Endothelial cell of umbilical vein (primary cell): ENCODE measurements around the gene TNS4. TPM values are rescaled to one million over a fixed set of nuclear protein-coding genes. Genes with fewer than 3 reads are reported as not detected.

Experiments
- BruUV-seq: library from RNA; stranded (reverse); fragments of 400-500 nt; replicated peaks from 2 replicates; lab custom pipeline; 2021; lab: Mats Ljungman, UMichigan
- CTCF ChIA-PET: fragments of 300-600, 350-600 bp; sonication (Branson Sonifier 250); formaldehyde crosslinking; loops from one replicate; lab custom pipeline; 2021; ENCODE audit warnings: antibody characterized with exemption, inconsistent platforms; lab: Charles Lee
- POLR2A ChIA-PET: fragments of 300-600, 350-600 bp; sonication (Branson Sonifier 250); formaldehyde crosslinking; loops from one replicate; lab custom pipeline; 2021; ENCODE audit warnings: antibody characterized with exemption, inconsistent platforms; lab: Charles Lee
- DNase-seq: peaks from one replicate; pipeline ENCODE4 v3.0.0-alpha.2; 2011; ENCODE audit warnings: low read depth, low spot score
- FAIRE-seq: peaks from 2 replicates; lab custom pipeline; 2011; peaks lifted over from hg19 to GRCh38; lab: Jason Lieb, UNC
- H2AFZ ChIP-seq: 2 replicates; pipeline ENCODE4 v1.6.0; 2012; ENCODE audit warnings: low read depth, low read length, control low read depth, inconsistent platforms
- H3K27ac ChIP-seq: 2 replicates; pipeline ENCODE4 v1.5.1; 2011; ENCODE audit warnings: low read depth, mild to moderate bottlenecking, control low read depth, low read length, moderate library complexity; ENCODE audit not compliant: insufficient read depth
- H3K27me3 ChIP-seq, 2 experiments: 2 replicates each; pipeline versions ENCODE4 v1.6.0 to v1.6.1; 2011; ENCODE audit warnings: low read length in 2 of 2, mixed read lengths in 1 of 2; ENCODE audit not compliant: control insufficient read depth in 2 of 2, insufficient read depth in 2 of 2
- H3K36me3 ChIP-seq, 2 experiments: 2 replicates in 1 of 2; 3 replicates in 1 of 2; pipeline ENCODE4 v1.5.1; 2011; ENCODE audit warnings: low read length in 2 of 2, mild to moderate bottlenecking in 1 of 2, moderate library complexity in 1 of 2; ENCODE audit not compliant: control insufficient read depth in 2 of 2, insufficient read depth in 2 of 2; ENCODE audit errors: extremely low read depth in 1 of 2
- H3K4me1 ChIP-seq: 3 replicates; pipeline ENCODE4 v1.5.1; 2011; ENCODE audit warnings: mild to moderate bottlenecking, low read length; ENCODE audit not compliant: control insufficient read depth, insufficient read depth; ENCODE audit errors: extremely low read depth
- H3K4me2 ChIP-seq: 2 replicates; pipeline ENCODE4 v1.6.1; 2011; ENCODE audit warnings: low read length, control low read depth, mixed read lengths; ENCODE audit not compliant: insufficient read depth
- H3K4me3 ChIP-seq, 3 experiments: fragments of 200-600 bp in 1 of 3; sonication (generic), shearing (Covaris generic) in 1 of 3; replicated peaks in 1 of 3; 2 replicates each; pipeline ENCODE4 v1.5.1; 2011 to 2016; ENCODE audit warnings: control low read depth in 3 of 3, low read length in 3 of 3, mild to moderate bottlenecking in 2 of 3, inconsistent platforms in 1 of 3, low read depth in 1 of 3, moderate library complexity in 1 of 3; ENCODE audit not compliant: insufficient read depth in 1 of 3
- H3K79me2 ChIP-seq: 2 replicates; pipeline ENCODE4 v1.6.0; 2012; ENCODE audit warnings: low read length, inconsistent platforms; ENCODE audit not compliant: control insufficient read depth, insufficient read depth
- H3K9ac ChIP-seq: replicated peaks from 2 replicates; pipeline ENCODE3; 2011; ENCODE audit warnings: low read length, control low read depth; ENCODE audit not compliant: insufficient read depth; ENCODE audit errors: extremely low read depth
- H3K9me1 ChIP-seq: replicated peaks from 3 replicates; pipeline ENCODE4 v1.6.0; 2011; ENCODE audit warnings: mild to moderate bottlenecking, low read length; ENCODE audit not compliant: control insufficient read depth, insufficient read depth; ENCODE audit errors: extremely low read depth
- H3K9me3 ChIP-seq: replicated peaks from 2 replicates; pipeline ENCODE4 v1.5.1; 2012; ENCODE audit warnings: low read length, inconsistent platforms; ENCODE audit not compliant: control insufficient read depth, insufficient read depth
- H4K20me1 ChIP-seq: replicated peaks from 2 replicates; pipeline ENCODE3; 2011; ENCODE audit warnings: mild to moderate bottlenecking, low read length; ENCODE audit not compliant: control insufficient read depth, insufficient read depth; ENCODE audit errors: extremely low read depth
- EZH2 ChIP-seq: IDR thresholded peaks from 2 replicates; pipeline ENCODE4 v1.6.1; 2012; ENCODE audit warnings: borderline replicate concordance, low read depth, mild to moderate bottlenecking, moderate library complexity, low read length, inconsistent platforms; ENCODE audit not compliant: severe bottlenecking
- FOS ChIP-seq: IDR thresholded peaks from 2 replicates; pipeline ENCODE4 v1.6.1; 2011; ENCODE audit warnings: mild to moderate bottlenecking, low read length, moderate library complexity, borderline replicate concordance; ENCODE audit not compliant: insufficient read depth
- GATA2 ChIP-seq: IDR thresholded peaks from 2 replicates; pipeline ENCODE4 v1.7.0; 2011; ENCODE audit warnings: low read depth, mild to moderate bottlenecking, moderate library complexity, mixed read lengths, low read length; ENCODE audit not compliant: insufficient read length, insufficient read depth
- JUN ChIP-seq: IDR thresholded peaks from 2 replicates; pipeline ENCODE4 v1.6.1; 2011; ENCODE audit warnings: borderline replicate concordance, low read depth; ENCODE audit not compliant: insufficient read length, insufficient read depth
- MYC ChIP-seq: IDR thresholded peaks from one replicate; pipeline ENCODE4 v1.6.1; 2011; ENCODE audit warnings: mild to moderate bottlenecking, low read depth, low read length
- POLR2A ChIP-seq: IDR thresholded peaks from 2 replicates; pipeline ENCODE4 v1.6.1; 2012; ENCODE audit warnings: low read depth, mild to moderate bottlenecking, control low read depth, low read length
- POLR2AphosphoS5 ChIP-seq: IDR thresholded peaks from 2 replicates; pipeline ENCODE4 v1.6.1; 2012; ENCODE audit warnings: low read depth, mild to moderate bottlenecking, control low read depth, low read length, moderate library complexity; ENCODE audit not compliant: insufficient read depth
- dilution Hi-C: fragments of 300-500 bp; cut with MboI; formaldehyde crosslinking; loops from one replicate; pipeline ENCODE4 v1.15.0; 2019; ENCODE audit warnings: low sequenced_read_pairs; ENCODE audit not compliant: extremely low pct_ligation_motif_present
- intact Hi-C: fragments of 100-400 bp; cut with micrococcal nuclease; formaldehyde crosslinking; loops from one replicate; pipeline ENCODE4 v1.10.0; 2022
- polyA plus RNA-seq, 4 experiments: library from polyadenylated mRNA; depleted of rRNA in 3 of 4; stranded (reverse) in 3 of 4; unstranded in 1 of 4; fragments of >200 nt; gene quantifications; 2 replicates each; pipeline versions ENCODE4 v1.2.1 to v1.2.3, GENCODE V29; 2011 to 2012; ENCODE audit warnings: missing spikeins in 1 of 4
- total RNA-seq: library from RNA; stranded (reverse); gene quantifications from 2 replicates; pipeline ENCODE4 v1.2.3, GENCODE V29; 2021
- TF ChIP-seq, protein P1 (sequence below): IDR thresholded peaks from 2 replicates; pipeline ENCODE4 v1.6.1; 2011; ENCODE audit not compliant: insufficient read depth, insufficient read length
- TF ChIP-seq, protein P2 (sequence below), 2 donors: IDR thresholded peaks; 1 replicate in 1 of 2; 2 replicates in 1 of 2; pipeline ENCODE4 v1.5.1; 2011; ENCODE audit warnings: low read length in 2 of 2, mild to moderate bottlenecking in 2 of 2, moderate library complexity in 2 of 2, control low read depth in 1 of 2, inconsistent platforms in 1 of 2, low read depth in 1 of 2; ENCODE audit not compliant: insufficient read depth in 1 of 2; ENCODE audit errors: extremely low read depth in 1 of 2

TNS4 gene
- total and polyA plus RNA-seq, 2 donors (not counting 3 experiments of a cell fraction or from before 2014, with no cell fraction given) = not detected

DNA sequence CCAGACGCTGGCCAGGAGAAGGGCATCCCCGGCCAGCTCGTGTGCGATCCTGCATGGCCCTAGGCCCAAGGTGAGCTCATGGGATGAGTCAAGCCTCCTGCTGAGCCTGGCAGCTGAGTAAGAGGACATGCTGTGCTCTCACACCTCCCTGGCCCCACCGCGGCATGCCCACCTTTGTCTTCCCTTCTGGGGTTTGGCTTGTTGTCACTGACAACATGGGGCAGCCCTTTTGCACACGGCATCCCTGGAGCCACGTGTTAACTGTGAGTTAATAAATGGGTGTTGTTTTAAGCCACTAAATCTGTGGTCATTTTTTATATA, 8.9 kb upstream of the TNS4 start:
- no peak overlapping the region for H3K4me2 ChIP-seq
- DNase-seq (no peak), FAIRE-seq (no peak)
- intact Hi-C loops (no loop called here), dilution Hi-C loops (no loop called here)
- no peak overlapping the region for H3K4me3 ChIP-seq
- no peaks in the 10 kb centered on the region for H3K4me1 ChIP-seq
- H4K20me1 ChIP-seq = no peaks in the 10 kb centered on the region
- H3K79me2 ChIP-seq = no peaks in the 10 kb centered on the region
- no peak overlapping the region for H3K27ac ChIP-seq
- peaks cover 0 to 18% of the 10 kb centered on the region in 2 experiments for H3K27me3 ChIP-seq
- no peaks in the 10 kb centered on the region for H3K36me3 ChIP-seq
- H3K9me3 ChIP-seq = no peaks in the 10 kb centered on the region
- BruUV-seq = no TSS peak
- CTCF ChIA-PET = interaction anchor here (1.2 to 4.0 kb wide), 3 partner anchors 12 to 49 kb away, joined by 3 to 21 read pairs (median 4); no protein-coding TSS in a partner anchor
- TF ChIP-seq, protein P1, sequence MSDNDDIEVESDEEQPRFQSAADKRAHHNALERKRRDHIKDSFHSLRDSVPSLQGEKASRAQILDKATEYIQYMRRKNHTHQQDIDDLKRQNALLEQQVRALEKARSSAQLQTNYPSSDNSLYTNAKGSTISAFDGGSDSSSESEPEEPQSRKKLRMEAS = no peak
- TF ChIP-seq FOS (no peak), GATA2 (no peak), EZH2 (no peak), MYC (no peak), POLR2A (no peak), POLR2AphosphoS5 (no peak), JUN (no peak)
- TF ChIP-seq, protein P2, sequence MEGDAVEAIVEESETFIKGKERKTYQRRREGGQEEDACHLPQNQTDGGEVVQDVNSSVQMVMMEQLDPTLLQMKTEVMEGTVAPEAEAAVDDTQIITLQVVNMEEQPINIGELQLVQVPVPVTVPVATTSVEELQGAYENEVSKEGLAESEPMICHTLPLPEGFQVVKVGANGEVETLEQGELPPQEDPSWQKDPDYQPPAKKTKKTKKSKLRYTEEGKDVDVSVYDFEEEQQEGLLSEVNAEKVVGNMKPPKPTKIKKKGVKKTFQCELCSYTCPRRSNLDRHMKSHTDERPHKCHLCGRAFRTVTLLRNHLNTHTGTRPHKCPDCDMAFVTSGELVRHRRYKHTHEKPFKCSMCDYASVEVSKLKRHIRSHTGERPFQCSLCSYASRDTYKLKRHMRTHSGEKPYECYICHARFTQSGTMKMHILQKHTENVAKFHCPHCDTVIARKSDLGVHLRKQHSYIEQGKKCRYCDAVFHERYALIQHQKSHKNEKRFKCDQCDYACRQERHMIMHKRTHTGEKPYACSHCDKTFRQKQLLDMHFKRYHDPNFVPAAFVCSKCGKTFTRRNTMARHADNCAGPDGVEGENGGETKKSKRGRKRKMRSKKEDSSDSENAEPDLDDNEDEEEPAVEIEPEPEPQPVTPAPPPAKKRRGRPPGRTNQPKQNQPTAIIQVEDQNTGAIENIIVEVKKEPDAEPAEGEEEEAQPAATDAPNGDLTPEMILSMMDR (IDR thresholded peaks at IDR 0.05; ENCODE audit: extremely low read depth in 1 of 2, insufficient read depth in 1 of 2, low read depth in 1 of 2, low read length in 2 of 2) = no peak
- H3K9ac ChIP-seq = no peak overlapping the region
- H2AFZ ChIP-seq = no peak overlapping the region
- POLR2A ChIA-PET = no interaction called here
- no peaks in the 10 kb centered on the region for H3K9me1 ChIP-seq
